Ovary (tissue), 9 donors: ENCODE results near the gene BACH2. TPM values are rescaled to one million over a fixed set of nuclear protein-coding genes. Genes with fewer than 3 reads are reported as not detected.

Experiments used
- DNase-seq, 5 donors: peaks; one replicate each; pipeline ENCODE4 v3.0.0-alpha.2; 2019 to 2020
- H3K27ac ChIP-seq, 2 donors: fragments of 200-600 bp; one replicate each; pipeline versions ENCODE4 v1.5.1 to v1.8.0; 2019 to 2022
- H3K27me3 ChIP-seq: fragments of 200-600 bp; one replicate; pipeline ENCODE4 v1.8.0; 2022
- H3K36me3 ChIP-seq: fragments of 200-600 bp; sonication (generic); one replicate; pipeline ENCODE4 v1.5.1; 2019
- H3K4me1 ChIP-seq: one replicate; pipeline ENCODE4 v1.8.1; 2013; ENCODE audit warnings: mild to moderate bottlenecking, moderate library complexity; ENCODE audit not compliant: insufficient read depth
- H3K4me3 ChIP-seq: fragments of 200-600 bp; sonication (generic); one replicate; pipeline ENCODE4 v1.5.1; 2017
- H3K9me3 ChIP-seq, 2 donors: fragments of 200-600 bp in 1 of 2; sonication (generic) in 1 of 2; one replicate each; pipeline versions ENCODE4 v1.5.1 to v1.8.1; 2013 to 2019; ENCODE audit warnings: mild to moderate bottlenecking in 1 of 2, moderate library complexity in 1 of 2
- EP300 ChIP-seq: sonication (generic); formaldehyde crosslinking; IDR thresholded peaks from one replicate; pipeline ENCODE4 v1.6.1; 2017; ENCODE audit warnings: antibody characterized with exemption
- POLR2A ChIP-seq: fragments of 450-650 bp; IDR thresholded peaks from one replicate; pipeline ENCODE4 v1.6.1; 2017; ENCODE audit warnings: antibody characterized with exemption, mild to moderate bottlenecking, moderate library complexity
- WGBS, 3 donors: extraction: QIAGEN DNeasy Blood & Tissue Kit in 1 of 3; methylation state at CpG; one replicate each; pipeline versions ENCODE4 v1.1.5 to v1.1.7; 2013 to 2017; 5-methylcytosine and 5-hydroxymethylcytosine counted together
- intact Hi-C, 4 donors: fragments of 100-400 bp; cut with DNase I; formaldehyde crosslinking; loops; one replicate each; pipeline versions ENCODE4 v1.11.0 to v1.15.1; 2022 to 2023
- polyA plus RNA-seq, 2 donors: library from polyadenylated mRNA; stranded (reverse); fragments of 200-250 nt in 1 of 2; fragments of 350-450 nt in 1 of 2; fragmentation: Illumina TruSeq in 1 of 2; extraction: RNeasy Lipid Tissue Mini Kit (QIAGEN cat#74804) in 1 of 2; gene quantifications; one replicate each; pipeline ENCODE4 v1.2.3, GENCODE V29; 2013 to 2014
- total RNA-seq, 7 donors: library from RNA; depleted of rRNA in 2 of 7; stranded (reverse); fragments of >200 nt in 2 of 7; fragmentation: NEBNext Ultra II Directional in 3 of 7; extraction: Animal tissue kit (Norgen Biotek cat#: 25700) in 3 of 7; gene quantifications; one replicate each; pipeline versions ENCODE4 v1.1.0 to v1.2.4, GENCODE V29; 2016 to 2023
- TF ChIP-seq, protein P1 (sequence below), 3 donors: fragments of 450-650 bp in 2 of 3; fragments of 200-600 bp in 1 of 3; IDR thresholded peaks; one replicate each; pipeline versions ENCODE4 v1.5.1 to v1.8.0; 2016 to 2022; ENCODE audit warnings: antibody characterized with exemption in 3 of 3, mild to moderate bottlenecking in 1 of 3
- donor health status: DM: no; HTN: no; CAD: no; lungs with moderate emphysema.
- donor health status: DM: no; HTN: no; CAD: no.
- donor health status: Bipolar disorder and iron deficiency.
- donor health status: DM: yes; HTN: yes; CAD: no.
- donor health status: DM: no; HTN: no; CAD: no.
- donor health status: DM: yes; HTN: yes; CAD: no.

BACH2 gene
- total and polyA plus RNA-seq, 9 donors: 2.6 to 19.2 (median 10.5) TPM

DNA sequence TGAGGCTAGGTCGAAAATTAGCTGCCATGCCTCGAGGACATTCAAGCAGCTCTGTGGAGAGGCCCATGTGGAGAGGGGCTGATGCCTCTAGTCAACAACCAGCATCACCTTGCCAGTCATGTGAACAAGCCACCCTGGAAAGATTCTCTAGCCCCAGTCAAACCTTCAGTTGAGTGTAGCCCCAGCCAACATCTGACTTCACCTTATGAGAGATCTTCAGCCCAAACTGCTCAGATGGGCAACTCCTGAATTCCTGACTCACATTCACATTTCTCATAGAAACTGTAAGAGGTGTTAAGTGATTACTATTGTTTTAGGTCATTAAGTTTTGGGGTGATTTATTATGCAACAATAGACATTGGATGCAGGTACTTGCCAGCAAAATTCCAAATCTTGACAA is 357.5 kb downstream of the BACH2 start:
- WGBS, 3 donors: 93 to 98% (median 93%) methylated on average over 2 of the region's 2 CpGs
- intact Hi-C loops: no loop called here
- H3K27ac ChIP-seq: no peak overlapping the region
- DNase-seq: no peak
- TF ChIP-seq EP300 (no peak), POLR2A (no peak)
- TF ChIP-seq, protein P1, sequence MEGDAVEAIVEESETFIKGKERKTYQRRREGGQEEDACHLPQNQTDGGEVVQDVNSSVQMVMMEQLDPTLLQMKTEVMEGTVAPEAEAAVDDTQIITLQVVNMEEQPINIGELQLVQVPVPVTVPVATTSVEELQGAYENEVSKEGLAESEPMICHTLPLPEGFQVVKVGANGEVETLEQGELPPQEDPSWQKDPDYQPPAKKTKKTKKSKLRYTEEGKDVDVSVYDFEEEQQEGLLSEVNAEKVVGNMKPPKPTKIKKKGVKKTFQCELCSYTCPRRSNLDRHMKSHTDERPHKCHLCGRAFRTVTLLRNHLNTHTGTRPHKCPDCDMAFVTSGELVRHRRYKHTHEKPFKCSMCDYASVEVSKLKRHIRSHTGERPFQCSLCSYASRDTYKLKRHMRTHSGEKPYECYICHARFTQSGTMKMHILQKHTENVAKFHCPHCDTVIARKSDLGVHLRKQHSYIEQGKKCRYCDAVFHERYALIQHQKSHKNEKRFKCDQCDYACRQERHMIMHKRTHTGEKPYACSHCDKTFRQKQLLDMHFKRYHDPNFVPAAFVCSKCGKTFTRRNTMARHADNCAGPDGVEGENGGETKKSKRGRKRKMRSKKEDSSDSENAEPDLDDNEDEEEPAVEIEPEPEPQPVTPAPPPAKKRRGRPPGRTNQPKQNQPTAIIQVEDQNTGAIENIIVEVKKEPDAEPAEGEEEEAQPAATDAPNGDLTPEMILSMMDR (IDR thresholded peaks at IDR 0.05): no peak
- H3K36me3 ChIP-seq: no peaks in the 10 kb centered on the region
- H3K4me1 ChIP-seq: peaks cover 4% of the 10 kb centered on the region
- no peaks in the 10 kb centered on the region for H3K27me3 ChIP-seq
- no peaks in the 10 kb centered on the region for H3K9me3 ChIP-seq
- H3K4me3 ChIP-seq: no peak overlapping the region

DNA sequence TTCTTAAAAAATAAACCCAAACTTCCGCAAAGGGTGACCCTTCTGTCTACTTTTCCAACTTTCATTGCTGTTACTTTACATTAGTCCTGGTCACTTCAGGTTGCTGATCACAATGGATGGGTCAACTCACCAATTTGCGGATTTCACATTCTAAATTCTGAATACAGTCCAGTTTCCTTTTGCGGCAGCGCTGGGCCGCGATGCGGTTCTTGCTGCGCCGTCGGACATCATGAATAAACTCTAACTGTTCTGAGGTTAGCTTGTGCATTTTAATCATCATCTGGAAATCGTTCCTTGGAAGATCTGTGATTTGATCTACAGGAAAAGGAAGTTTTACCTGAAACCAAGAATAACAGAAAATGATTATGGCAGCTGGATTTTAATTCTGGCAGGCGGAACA is 358.6 kb downstream of the BACH2 start:
- H3K4me3 ChIP-seq: no peak overlapping the region
- TF ChIP-seq, protein P1 (IDR thresholded peaks at IDR 0.05): no peak
- no peak for TF ChIP-seq POLR2A
- no peak for TF ChIP-seq EP300
- no peaks in the 10 kb centered on the region for H3K27me3 ChIP-seq
- intact Hi-C loops: no loop called here
- no peaks in the 10 kb centered on the region for H3K36me3 ChIP-seq
- no peak overlapping the region for H3K27ac ChIP-seq
- 94 to 98% (median 95%) methylated on average over 12 of the region's 12 CpGs for WGBS, 3 donors
- no peak for DNase-seq
- H3K4me1 ChIP-seq: peaks cover 4% of the 10 kb centered on the region
- H3K9me3 ChIP-seq: no peaks in the 10 kb centered on the region

DNA sequence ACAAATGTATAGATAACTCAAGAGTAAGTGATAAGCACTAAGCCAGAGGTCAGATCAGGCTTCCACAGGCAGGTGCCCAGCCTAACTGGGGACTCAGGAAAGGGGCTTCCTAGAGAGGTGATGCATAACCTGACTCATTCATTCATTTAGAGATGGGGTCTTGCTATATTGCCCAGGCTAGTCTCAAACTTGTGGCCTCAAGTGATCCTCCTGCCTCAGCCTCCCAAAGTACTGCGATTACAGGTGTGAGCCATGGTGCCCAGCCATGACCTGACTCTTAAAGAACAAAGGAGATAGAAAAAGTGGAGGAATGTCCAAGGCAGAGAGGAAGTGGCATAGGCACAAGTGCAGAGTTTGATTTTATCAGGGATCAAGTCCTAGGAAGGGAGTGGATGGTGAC is 360.5 kb downstream of the BACH2 start:
- no peaks in the 10 kb centered on the region for H3K4me1 ChIP-seq
- TF ChIP-seq POLR2A (no peak), EP300 (no peak)
- TF ChIP-seq, protein P1 (IDR thresholded peaks at IDR 0.05): no peak

DNA sequence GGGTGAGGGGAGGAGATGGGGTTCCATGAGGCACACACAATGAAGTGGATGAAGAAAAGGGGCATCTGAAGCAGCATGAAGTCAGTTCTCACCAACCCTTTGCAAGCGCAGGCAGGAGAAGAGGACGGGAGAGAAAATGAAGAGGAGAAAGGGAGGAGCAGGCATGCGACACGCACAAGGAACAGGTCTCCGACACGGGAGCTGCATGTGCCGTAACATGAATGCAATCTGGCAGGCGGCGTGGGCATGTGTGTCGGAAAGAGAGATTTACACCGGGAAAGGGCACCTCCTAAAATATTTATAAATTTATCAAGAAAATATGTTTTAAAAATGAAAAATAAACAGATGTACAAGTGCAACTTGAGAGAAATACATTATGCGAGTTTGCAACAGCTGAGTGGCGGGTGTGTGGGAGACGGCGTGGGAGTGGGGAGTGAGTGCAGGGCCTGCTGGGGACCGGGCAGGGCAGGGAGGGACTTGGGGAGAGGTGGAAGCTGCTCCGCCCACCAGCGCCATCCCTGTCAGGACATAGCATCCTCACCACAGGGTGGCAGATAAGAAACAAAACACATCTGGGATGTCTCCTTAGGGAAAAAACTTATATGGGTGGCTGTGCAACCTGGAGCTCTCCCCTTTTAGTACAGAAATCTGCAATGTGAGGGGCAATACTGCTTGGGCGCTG is 361.8 kb downstream of the BACH2 start:
- H3K4me3 ChIP-seq: no peak overlapping the region
- H3K9me3 ChIP-seq: no peaks in the 10 kb centered on the region
- no peaks in the 10 kb centered on the region for H3K36me3 ChIP-seq
- no peak for TF ChIP-seq POLR2A
- TF ChIP-seq, protein P1 (IDR thresholded peaks at IDR 0.05): no peak
- TF ChIP-seq EP300: no peak
- H3K27ac ChIP-seq: no peak overlapping the region
- no peaks in the 10 kb centered on the region for H3K4me1 ChIP-seq
- WGBS, 3 donors: 87 to 90% (median 90%) methylated on average over 19 of the region's 19 CpGs
- no peaks in the 10 kb centered on the region for H3K27me3 ChIP-seq
- intact Hi-C loops: loop anchor here in 1 of 4 donors (5.0 kb wide), 1 partner anchor 547 kb away; no protein-coding TSS in a partner anchor
- DNase-seq: no peak

More for the DNA sequence above, 360.5 kb downstream of the BACH2 start:
- WGBS, 3 donors: 96 to 100% (median 100%) methylated on average over 1 of the region's 1 CpG
- H3K9me3 ChIP-seq: no peaks in the 10 kb centered on the region
- intact Hi-C loops: no loop called here
- no peak for DNase-seq
- H3K36me3 ChIP-seq: no peaks in the 10 kb centered on the region
- H3K27ac ChIP-seq: no peak overlapping the region
- no peaks in the 10 kb centered on the region for H3K27me3 ChIP-seq
- H3K4me3 ChIP-seq: no peak overlapping the region
